H1 (cell line): ENCODE data around the gene RBM44. TPM values are rescaled to one million over a fixed set of nuclear protein-coding genes. Genes with fewer than 3 reads are reported as not detected.

ENCODE experiments used
- CTCF ChIA-PET: fragments of 300-600 bp; sonication (Branson Sonifier 250); formaldehyde crosslinking; loops from one replicate; lab custom pipeline; 2021; ENCODE audit not compliant: partially characterized antibody; lab: Charles Lee
- POLR2A ChIA-PET: fragments of 300-600 bp; sonication (Branson Sonifier 250); formaldehyde crosslinking; loops from one replicate; lab custom pipeline; 2021; ENCODE audit warnings: inconsistent platforms; ENCODE audit not compliant: partially characterized antibody; lab: Charles Lee
- DNase-seq, 2 experiments: peaks; one replicate each; pipeline versions ENCODE4 v3.0.0 to v3.0.0-alpha.2; 2010 to 2022; ENCODE audit warnings: low spot score in 2 of 2, low read depth in 1 of 2, mixed read lengths in 1 of 2
- FAIRE-seq: peaks from 2 replicates; lab custom pipeline; 2011; peaks lifted over from hg19 to GRCh38; lab: Jason Lieb, UNC
- H2AFZ ChIP-seq: 2 replicates; pipeline ENCODE4 v1.8.1; 2012; ENCODE audit warnings: low read length, inconsistent platforms
- H2AK5ac ChIP-seq: 2 replicates; pipeline ENCODE4 v1.6.1; 2013; ENCODE audit warnings: low read depth, low read length
- H2BK120ac ChIP-seq: replicated peaks from 2 replicates; pipeline ENCODE3; 2013; ENCODE audit warnings: low read depth, low read length, inconsistent platforms
- H2BK12ac ChIP-seq: 2 replicates; pipeline ENCODE4 v1.6.1; 2013; ENCODE audit warnings: low read depth, low read length
- H2BK15ac ChIP-seq: 2 replicates; pipeline ENCODE4 v1.6.1; 2013; ENCODE audit warnings: low read length
- H2BK20ac ChIP-seq: 2 replicates; pipeline ENCODE4 v1.6.1; 2013; ENCODE audit warnings: low read length
- H2BK5ac ChIP-seq: 2 replicates; pipeline ENCODE4 v1.6.1; 2013; ENCODE audit warnings: low read depth, low read length
- H3K14ac ChIP-seq: 2 replicates; pipeline ENCODE4 v1.6.1; 2013; ENCODE audit warnings: inconsistent platforms; ENCODE audit not compliant: insufficient read length
- H3K18ac ChIP-seq: 2 replicates; pipeline ENCODE4 v1.6.1; 2013; ENCODE audit warnings: low read length; ENCODE audit errors: extremely low read depth
- H3K23ac ChIP-seq: 2 replicates; pipeline ENCODE4 v1.6.1; 2013; ENCODE audit warnings: inconsistent platforms; ENCODE audit not compliant: insufficient read length
- H3K23me2 ChIP-seq: 2 replicates; pipeline ENCODE4 v1.6.1; 2013; ENCODE audit warnings: low read depth, low read length
- H3K27ac ChIP-seq: 2 replicates; pipeline ENCODE4 v1.6.1; 2011; ENCODE audit warnings: low read depth, low read length, inconsistent platforms
- H3K27me3 ChIP-seq, 4 experiments: replicated peaks in 1 of 4; 1 replicate in 1 of 4; 2 replicates in 3 of 4; pipeline versions ENCODE4 v1.6.1 to v1.8.1; 2011 to 2013; ENCODE audit warnings: low read length in 3 of 4, mild to moderate bottlenecking in 3 of 4, inconsistent platforms in 2 of 4, mixed read lengths in 2 of 4, moderate library complexity in 1 of 4; ENCODE audit not compliant: control insufficient read depth in 3 of 4, insufficient read depth in 3 of 4; ENCODE audit errors: extremely low read depth in 1 of 4
- H3K36me3 ChIP-seq, 4 experiments: 2 replicates each; pipeline versions ENCODE4 v1.6.1 to v1.8.1; 2011 to 2013; ENCODE audit warnings: mild to moderate bottlenecking in 4 of 4, low read length in 3 of 4, moderate library complexity in 2 of 4, control low read depth in 1 of 4, inconsistent platforms in 1 of 4; ENCODE audit not compliant: insufficient read depth in 4 of 4, control insufficient read depth in 2 of 4
- H3K4ac ChIP-seq: replicated peaks from 2 replicates; pipeline ENCODE3; 2013; ENCODE audit warnings: low read length, low read depth, mixed read lengths, inconsistent platforms; ENCODE audit not compliant: insufficient read length
- H3K4me1 ChIP-seq, 4 experiments: replicated peaks in 1 of 4; 1 replicate in 1 of 4; 2 replicates in 3 of 4; pipeline versions ENCODE4 v1.6.1 to v1.8.1; 2011 to 2013; ENCODE audit warnings: low read length in 3 of 4, inconsistent platforms in 2 of 4, mixed read lengths in 1 of 4; ENCODE audit not compliant: insufficient read depth in 4 of 4, control insufficient read depth in 3 of 4
- H3K4me2 ChIP-seq, 2 experiments: 2 replicates each; pipeline versions ENCODE4 v1.6.1 to v1.8.1; 2011 to 2013; ENCODE audit warnings: low read depth in 2 of 2, low read length in 2 of 2, control low read depth in 1 of 2, inconsistent platforms in 1 of 2, mild to moderate bottlenecking in 1 of 2; ENCODE audit not compliant: insufficient read depth in 1 of 2
- H3K4me3 ChIP-seq, 4 experiments: fragments of 200-600, 300-600 bp in 1 of 4; sonication (generic), shearing (Covaris generic), sonication (Bioruptor Twin) in 1 of 4; 2 replicates each; pipeline versions ENCODE4 v1.5.1 to v1.8.1; 2011 to 2016; ENCODE audit warnings: low read length in 4 of 4, low read depth in 3 of 4, control low read depth in 2 of 4, inconsistent platforms in 2 of 4, mild to moderate bottlenecking in 2 of 4, mixed read lengths in 1 of 4, moderate library complexity in 1 of 4; ENCODE audit not compliant: insufficient read depth in 2 of 4; ENCODE audit errors: extremely low read depth in 1 of 4
- H3K56ac ChIP-seq: replicated peaks from 2 replicates; pipeline ENCODE3; 2013; ENCODE audit warnings: low read depth, mild to moderate bottlenecking, mixed read lengths, low read length, inconsistent platforms; ENCODE audit not compliant: insufficient read length
- H3K79me1 ChIP-seq: 2 replicates; pipeline ENCODE4 v1.6.1; 2013; ENCODE audit warnings: low read depth, low read length, control low read depth
- H3K79me2 ChIP-seq, 2 experiments: 2 replicates each; pipeline versions ENCODE4 v1.6.1 to v1.8.1; 2012 to 2013; ENCODE audit warnings: low read length in 2 of 2, mild to moderate bottlenecking in 2 of 2, inconsistent platforms in 1 of 2; ENCODE audit not compliant: insufficient read depth in 2 of 2, control insufficient read depth in 1 of 2
- H3K9ac ChIP-seq, 4 experiments: replicated peaks in 1 of 4; 1 replicate in 1 of 4; 2 replicates in 3 of 4; pipeline versions ENCODE4 v1.6.1 to v1.8.1; 2011 to 2013; ENCODE audit warnings: low read depth in 3 of 4, low read length in 3 of 4, control low read depth in 2 of 4, mild to moderate bottlenecking in 2 of 4, moderate library complexity in 2 of 4, inconsistent platforms in 1 of 4; ENCODE audit errors: extremely low read depth in 1 of 4
- H3K9me3 ChIP-seq, 2 experiments: 2 replicates each; pipeline versions ENCODE4 v1.6.1 to v1.8.1; 2012 to 2013; ENCODE audit warnings: mild to moderate bottlenecking in 2 of 2, moderate library complexity in 2 of 2, control low read depth in 1 of 2, inconsistent platforms in 1 of 2, low read depth in 1 of 2, low read length in 1 of 2, mixed read lengths in 1 of 2; ENCODE audit not compliant: insufficient read depth in 2 of 2
- H4K20me1 ChIP-seq, 2 experiments: replicated peaks in 1 of 2; 2 replicates each; pipeline versions ENCODE3 to v1.8.1; 2011 to 2013; ENCODE audit warnings: inconsistent platforms in 2 of 2, low read length in 2 of 2, mild to moderate bottlenecking in 1 of 2; ENCODE audit not compliant: insufficient read depth in 2 of 2, control insufficient read depth in 1 of 2
- H4K5ac ChIP-seq: 2 replicates; pipeline ENCODE4 v1.6.1; 2013; ENCODE audit warnings: low read length, low read depth, mixed read lengths, inconsistent platforms; ENCODE audit not compliant: insufficient read length
- H4K8ac ChIP-seq: 2 replicates; pipeline ENCODE4 v1.8.0; 2013; ENCODE audit warnings: mild to moderate bottlenecking, moderate library complexity, low read length, inconsistent platforms; ENCODE audit not compliant: insufficient read depth; ENCODE audit errors: extremely low read depth
- H4K91ac ChIP-seq: replicated peaks from 2 replicates; pipeline ENCODE3; 2013; ENCODE audit warnings: low read length, mixed read lengths, inconsistent platforms; ENCODE audit not compliant: insufficient read length
- BRCA1 ChIP-seq: IDR thresholded peaks from 2 replicates; pipeline ENCODE4 v1.6.1; 2012; ENCODE audit warnings: low read depth, low read length, improper control_type of control experiment
- HDAC6 ChIP-seq: IDR thresholded peaks from one replicate; pipeline ENCODE4 v1.7.1; 2012; ENCODE audit warnings: low read depth, mild to moderate bottlenecking, inconsistent platforms, low read length, moderate library complexity
- JUN ChIP-seq: IDR thresholded peaks from 2 replicates; pipeline ENCODE4 v1.6.1; 2011; ENCODE audit warnings: low read depth, mild to moderate bottlenecking, improper control_type of control experiment, low read length
- KDM4A ChIP-seq: IDR thresholded peaks from one replicate; pipeline ENCODE4 v1.7.1; 2012; ENCODE audit warnings: low read depth, mild to moderate bottlenecking, moderate library complexity, low read length, inconsistent platforms; ENCODE audit not compliant: severe bottlenecking
- KDM5A ChIP-seq: fragments of 200-600 bp; IDR thresholded peaks from 2 replicates; pipeline ENCODE4 v1.7.1; 2012; ENCODE audit warnings: mild to moderate bottlenecking, low read length, inconsistent platforms, mixed read lengths
- POLR2A ChIP-seq, 2 experiments: IDR thresholded peaks; 1 replicate in 1 of 2; 2 replicates in 1 of 2; pipeline ENCODE4 v1.6.1; 2011; ENCODE audit warnings: low read depth in 2 of 2, low read length in 2 of 2, mild to moderate bottlenecking in 2 of 2; ENCODE audit errors: control extremely low read depth in 1 of 2
- RBBP5 ChIP-seq: IDR thresholded peaks from 2 replicates; pipeline ENCODE4 v1.7.1; 2012; ENCODE audit warnings: low read depth, mild to moderate bottlenecking, inconsistent platforms, low read length, moderate library complexity, borderline replicate concordance
- SAP30 ChIP-seq: fragments of 300-600 bp; sonication (generic); IDR thresholded peaks from 2 replicates; pipeline ENCODE4 v1.7.1; 2012; ENCODE audit warnings: low read length, moderate library complexity, mild to moderate bottlenecking, inconsistent platforms; ENCODE audit not compliant: insufficient read depth, insufficient replicate concordance
- SUZ12 ChIP-seq: fragments of 200-600 bp; sonication (generic); IDR thresholded peaks from 2 replicates; pipeline ENCODE4 v1.6.1; 2012; ENCODE audit warnings: mild to moderate bottlenecking, inconsistent platforms, low read length, moderate library complexity, mixed read lengths
- TCF12 ChIP-seq: IDR thresholded peaks from 2 replicates; pipeline ENCODE4 v1.6.1; 2011; ENCODE audit warnings: low read depth, mild to moderate bottlenecking, low read length
- WGBS, 2 experiments: shearing (Covaris generic) in 1 of 2; methylation state at CpG; one replicate each; pipeline versions ENCODE4 v1.1.6 to v1.1.7; 2013 to 2015; ENCODE audit warnings: low lambda C conversion rate in 2 of 2, mixed read lengths in 2 of 2, inconsistent platforms in 1 of 2, low coverage in 1 of 2, missing lambda C conversion rate in 1 of 2; ENCODE audit not compliant: insufficient replicate concordance in 2 of 2, insufficient coverage in 1 of 2, insufficient read length in 1 of 2; ENCODE audit errors: extremely low coverage in 1 of 2, missing lambda C conversion rate in 1 of 2; 5-methylcytosine and 5-hydroxymethylcytosine counted together
- polyA plus RNA-seq, 7 experiments: library from polyadenylated mRNA; depleted of rRNA in 3 of 7; stranded (reverse) in 5 of 7; unstranded in 2 of 7; fragments of >200 nt in 5 of 7; fragments of 200-250 nt in 2 of 7; gene quantifications; 1 replicate in 5 of 7; 2 replicates in 1 of 7; 4 replicates in 1 of 7; pipeline versions ENCODE4 v1.2.1 to v1.2.3, GENCODE V29; 2011 to 2013; ENCODE audit warnings: missing spikeins in 2 of 7, mixed read lengths in 2 of 7
- total RNA-seq: library from RNA; stranded (reverse); fragmentation: NEBNext Ultra II Directional; extraction: Animal tissue kit (Norgen Biotek cat#: 25700); gene quantifications from 2 replicates; pipeline ENCODE4 v1.2.1, GENCODE V29; 2021
- TF ChIP-seq, protein P1 (sequence below), 3 experiments: IDR thresholded peaks; 1 replicate in 2 of 3; 2 replicates in 1 of 3; pipeline versions ENCODE4 v1.5.1 to v1.6.1; 2011; ENCODE audit warnings: low read length in 3 of 3, mild to moderate bottlenecking in 3 of 3, inconsistent platforms in 2 of 3, low read depth in 1 of 3, moderate library complexity in 1 of 3; ENCODE audit not compliant: insufficient read depth in 1 of 3; ENCODE audit errors: control extremely low read depth in 1 of 3

The RBM44 gene
- total and polyA plus RNA-seq, 2 of the 8 experiments (the other 6 are each of a cell fraction or from before 2014, with no cell fraction given), result 0.12 to 0.43 TPM

DNA sequence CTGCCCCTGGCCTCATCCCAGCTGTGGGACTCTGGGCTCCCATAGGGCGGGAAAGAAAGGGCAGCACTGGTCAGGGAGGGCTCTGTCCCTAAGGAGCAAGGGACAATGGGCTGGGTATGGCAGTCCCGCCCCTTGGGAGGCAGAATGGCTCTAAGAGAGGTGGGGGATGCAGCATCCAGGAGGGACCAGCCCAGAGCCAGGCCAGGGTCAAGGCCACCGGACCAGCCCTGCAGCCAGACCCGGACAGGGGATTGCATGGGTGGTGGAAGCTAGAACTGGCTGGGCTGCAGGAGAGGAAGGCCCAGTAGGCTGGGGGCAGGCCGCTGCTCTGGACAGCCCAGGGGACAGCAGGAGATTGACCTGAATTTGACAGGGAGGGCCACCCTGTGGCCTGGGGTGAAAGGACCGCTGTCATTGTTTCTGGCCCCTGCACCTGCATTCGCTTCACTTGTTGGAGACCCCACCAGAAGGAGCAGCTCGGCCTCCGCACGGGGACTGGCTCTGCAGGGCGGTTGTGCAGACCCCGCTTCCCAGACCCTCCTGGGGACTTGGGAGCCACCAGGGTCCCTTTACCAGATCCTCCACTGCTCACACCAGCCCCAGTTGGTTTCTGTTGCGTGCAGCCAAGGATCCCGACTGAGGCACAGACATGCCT, 75.4 kb downstream of the RBM44 start:
- no peaks in the 10 kb centered on the region for H3K79me1 ChIP-seq
- no peak overlapping the region for H3K4me3 ChIP-seq
- no peak overlapping the region for H2BK5ac ChIP-seq
- no peaks in the 10 kb centered on the region; a peak in 1 of 4 replicates for H3K9me3 ChIP-seq
- H3K14ac ChIP-seq, result no peak overlapping the region
- DNase-seq, result peak in 1 of 2 experiments; percentile 44
- no peak overlapping the region for H2BK15ac ChIP-seq
- H2AK5ac ChIP-seq, result no peak overlapping the region
- ChIA-PET CTCF (interaction anchor here (1.1 kb wide), 1 partner anchor 10 kb away, joined by 3 read pairs; no protein-coding TSS in a partner anchor), POLR2A (interaction anchor here (1.6 kb wide), 1 partner anchor 187 kb away, joined by 3 read pairs; the partner anchor contains the start of gene SCLY)
- H4K20me1 ChIP-seq, result no peaks in the 10 kb centered on the region
- no peak overlapping the region for H2BK12ac ChIP-seq
- H3K18ac ChIP-seq, result no peak overlapping the region
- no peaks in the 10 kb centered on the region for H3K79me2 ChIP-seq
- H2BK20ac ChIP-seq, result no peak overlapping the region
- no peak overlapping the region for H3K23ac ChIP-seq
- no peak overlapping the region for H2BK120ac ChIP-seq
- no peak overlapping the region for H3K4me2 ChIP-seq
- no peak overlapping the region for H4K5ac ChIP-seq
- no peak for FAIRE-seq
- WGBS, 2 experiments, result 84% methylated on average over 14 of the region's 14 CpGs; no CpG with 5 or more reads in 1 of the 2 experiments
- no peaks in the 10 kb centered on the region; a peak in 2 of 7 replicates for H3K4me1 ChIP-seq
- no peak overlapping the region for H2AFZ ChIP-seq
- no peak overlapping the region for H3K4ac ChIP-seq
- H3K27ac ChIP-seq, result no peak overlapping the region
- no peak overlapping the region for H3K56ac ChIP-seq
- no peaks in the 10 kb centered on the region for H3K36me3 ChIP-seq
- H4K8ac ChIP-seq, result no peak overlapping the region
- no peak overlapping the region for H3K9ac ChIP-seq
- no peak overlapping the region for H4K91ac ChIP-seq
- no peaks in the 10 kb centered on the region for H3K27me3 ChIP-seq
- H3K23me2 ChIP-seq, result no peaks in the 10 kb centered on the region
- TF ChIP-seq RBBP5 (no peak), KDM4A (no peak), KDM5A (no peak), HDAC6 (no peak), JUN (no peak), SAP30 (no peak), POLR2A (IDR thresholded peaks at IDR 0.05; ENCODE audit: control extremely low read depth in 1 of 2, low read depth in 2 of 2, low read length in 2 of 2) (no peak), TCF12 (no peak), BRCA1 (no peak), SUZ12 (no peak)
- TF ChIP-seq, protein P1, sequence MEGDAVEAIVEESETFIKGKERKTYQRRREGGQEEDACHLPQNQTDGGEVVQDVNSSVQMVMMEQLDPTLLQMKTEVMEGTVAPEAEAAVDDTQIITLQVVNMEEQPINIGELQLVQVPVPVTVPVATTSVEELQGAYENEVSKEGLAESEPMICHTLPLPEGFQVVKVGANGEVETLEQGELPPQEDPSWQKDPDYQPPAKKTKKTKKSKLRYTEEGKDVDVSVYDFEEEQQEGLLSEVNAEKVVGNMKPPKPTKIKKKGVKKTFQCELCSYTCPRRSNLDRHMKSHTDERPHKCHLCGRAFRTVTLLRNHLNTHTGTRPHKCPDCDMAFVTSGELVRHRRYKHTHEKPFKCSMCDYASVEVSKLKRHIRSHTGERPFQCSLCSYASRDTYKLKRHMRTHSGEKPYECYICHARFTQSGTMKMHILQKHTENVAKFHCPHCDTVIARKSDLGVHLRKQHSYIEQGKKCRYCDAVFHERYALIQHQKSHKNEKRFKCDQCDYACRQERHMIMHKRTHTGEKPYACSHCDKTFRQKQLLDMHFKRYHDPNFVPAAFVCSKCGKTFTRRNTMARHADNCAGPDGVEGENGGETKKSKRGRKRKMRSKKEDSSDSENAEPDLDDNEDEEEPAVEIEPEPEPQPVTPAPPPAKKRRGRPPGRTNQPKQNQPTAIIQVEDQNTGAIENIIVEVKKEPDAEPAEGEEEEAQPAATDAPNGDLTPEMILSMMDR (IDR thresholded peaks at IDR 0.05; ENCODE audit: control extremely low read depth in 1 of 3, insufficient read depth in 1 of 3, low read depth in 1 of 3, low read length in 3 of 3), result no peak
